Keratinocyte (primary cell): ENCODE measurements around the gene PLK5. TPM values are rescaled to one million over a fixed set of nuclear protein-coding genes. Genes with fewer than 3 reads are reported as not detected.

ENCODE experiments used
- DNase-seq: peaks from one replicate; pipeline ENCODE4 v3.0.0-alpha.2; 2011; ENCODE audit warnings: low read depth, missing footprints, low spot score
- FAIRE-seq: peaks from 2 replicates; lab custom pipeline; 2011; peaks lifted over from hg19 to GRCh38; lab: Jason Lieb, UNC
- H2AFZ ChIP-seq: 2 replicates; pipeline ENCODE4 v1.6.0; 2012; ENCODE audit warnings: low read length, control low read depth, inconsistent platforms; ENCODE audit not compliant: control insufficient read depth
- H3K27ac ChIP-seq: 2 replicates; pipeline ENCODE4 v1.5.1; 2011; ENCODE audit warnings: low read length; ENCODE audit not compliant: control insufficient read depth, insufficient read depth
- H3K27me3 ChIP-seq: 3 replicates; pipeline ENCODE4 v1.6.0; 2011; ENCODE audit warnings: low read length; ENCODE audit not compliant: control insufficient read depth, insufficient read depth; ENCODE audit errors: extremely low read depth
- H3K36me3 ChIP-seq, 2 experiments: 2 replicates in 1 of 2; 3 replicates in 1 of 2; pipeline ENCODE4 v1.5.1; 2011; ENCODE audit warnings: low read length in 2 of 2, mild to moderate bottlenecking in 1 of 2; ENCODE audit not compliant: control insufficient read depth in 2 of 2, insufficient read depth in 2 of 2; ENCODE audit errors: extremely low read depth in 1 of 2
- H3K4me1 ChIP-seq: 3 replicates; pipeline ENCODE4 v1.5.1; 2011; ENCODE audit warnings: low read length; ENCODE audit not compliant: control insufficient read depth, insufficient read depth; ENCODE audit errors: extremely low read depth
- H3K4me2 ChIP-seq: 3 replicates; pipeline ENCODE4 v1.6.0; 2011; ENCODE audit warnings: low read depth, low read length; ENCODE audit not compliant: control insufficient read depth, insufficient read depth; ENCODE audit errors: extremely low read depth
- H3K4me3 ChIP-seq, 3 experiments: fragments of 200-600 bp in 1 of 3; sonication (generic) in 1 of 3; 2 replicates in 2 of 3; 3 replicates in 1 of 3; pipeline ENCODE4 v1.5.1; 2011 to 2016; ENCODE audit warnings: low read length in 3 of 3, mild to moderate bottlenecking in 3 of 3, control low read depth in 2 of 3, inconsistent platforms in 1 of 3, low read depth in 1 of 3, mixed read lengths in 1 of 3, mixed run types in 1 of 3, moderate library complexity in 1 of 3; ENCODE audit not compliant: control insufficient read depth in 2 of 3, insufficient read depth in 2 of 3; ENCODE audit errors: extremely low read depth in 1 of 3
- H3K79me2 ChIP-seq: 2 replicates; pipeline ENCODE4 v1.6.0; 2012; ENCODE audit warnings: low read length; ENCODE audit not compliant: control insufficient read depth, insufficient read depth
- H3K9ac ChIP-seq: 3 replicates; pipeline ENCODE4 v1.6.0; 2011; ENCODE audit warnings: low read length; ENCODE audit not compliant: control insufficient read depth, insufficient read depth; ENCODE audit errors: extremely low read depth
- H3K9me1 ChIP-seq: 3 replicates; pipeline ENCODE4 v1.6.0; 2011; ENCODE audit warnings: low read length; ENCODE audit not compliant: control insufficient read depth, insufficient read depth; ENCODE audit errors: extremely low read depth
- H3K9me3 ChIP-seq: 2 replicates; pipeline ENCODE4 v1.5.1; 2012; ENCODE audit warnings: low read depth, low read length; ENCODE audit not compliant: control insufficient read depth
- H4K20me1 ChIP-seq: 3 replicates; pipeline ENCODE4 v1.6.0; 2011; ENCODE audit warnings: low read length; ENCODE audit not compliant: control insufficient read depth, insufficient read depth; ENCODE audit errors: extremely low read depth
- CTCF ChIP-seq, 3 experiments: IDR thresholded peaks in 1 of 3; conservative IDR thresholded peaks in 1 of 3; optimal IDR thresholded peaks in 1 of 3; 2 replicates in 2 of 3; 3 replicates in 1 of 3; pipeline versions ENCODE3 to v1.5.1; 2011; ENCODE audit warnings: low read length in 3 of 3, mild to moderate bottlenecking in 3 of 3, moderate library complexity in 2 of 3, control low read depth in 1 of 3, inconsistent platforms in 1 of 3; ENCODE audit not compliant: insufficient read depth in 2 of 3; ENCODE audit errors: extremely low read depth in 1 of 3
- EZH2 ChIP-seq: IDR thresholded peaks from one replicate; pipeline ENCODE4 v1.6.1; 2012; ENCODE audit warnings: inconsistent platforms, mild to moderate bottlenecking, low read length, moderate library complexity
- dilution Hi-C: fragments of 300-500 bp; cut with MboI; formaldehyde crosslinking; loops from one replicate; pipeline ENCODE4 v1.7.0; 2020; ENCODE audit warnings: low sequenced_read_pairs; ENCODE audit not compliant: extremely low pct_ligation_motif_present
- polyA plus RNA-seq, 5 experiments: library from polyadenylated mRNA; depleted of rRNA in 3 of 5; stranded (reverse) in 3 of 5; stranded (forward) in 1 of 5; unstranded in 1 of 5; fragments of >200 nt; gene quantifications; 1 replicate in 1 of 5; 2 replicates in 3 of 5; 3 replicates in 1 of 5; pipeline versions ENCODE4 v1.2.1 to v1.2.3, GENCODE V29; 2011 to 2012; ENCODE audit warnings: missing spikeins in 2 of 5, low read depth in 1 of 5, low replicate concordance in 1 of 5

Gene PLK5
- polyA plus RNA-seq, 1 donor (not counting 4 experiments of a cell fraction or from before 2014, with no cell fraction given): 0.05 TPM

- H2AFZ ChIP-seq: no peak overlapping the region
- no peak overlapping the region for H3K4me3 ChIP-seq
- no peaks in the 10 kb centered on the region for H3K79me2 ChIP-seq
- H3K27me3 ChIP-seq: peaks cover 37% of the 10 kb centered on the region
- no peak overlapping the region for H3K27ac ChIP-seq
- H3K4me1 ChIP-seq: no peaks in the 10 kb centered on the region
- peaks cover 2% of the 10 kb centered on the region for H4K20me1 ChIP-seq
- H3K9me3 ChIP-seq: no peaks in the 10 kb centered on the region
- no peak for FAIRE-seq
- no peaks in the 10 kb centered on the region for H3K9me1 ChIP-seq
- DNase-seq: no peak
- H3K9ac ChIP-seq: no peak overlapping the region
- H3K4me2 ChIP-seq: no peak overlapping the region
- no peak for TF ChIP-seq EZH2
- no peak for TF ChIP-seq CTCF (optimal IDR thresholded peaks at IDR 0.05 in 1 of 3, IDR thresholded peaks at IDR 0.05 in 1 of 3, conservative IDR thresholded peaks at IDR 0.05 in 1 of 3; ENCODE audit: extremely low read depth in 1 of 3, insufficient read depth in 2 of 3, low read length in 3 of 3)
- H3K36me3 ChIP-seq: no peaks in the 10 kb centered on the region
- dilution Hi-C loops: no loop called here
Observed at GRCh38 chr19:1526979-1527649, 3.2 kb downstream of the PLK5 start.

- H2AFZ ChIP-seq: no peak overlapping the region
- DNase-seq: no peak
- no peaks in the 10 kb centered on the region for H3K9me3 ChIP-seq
- TF ChIP-seq EZH2: no peak
- no peak for TF ChIP-seq CTCF (optimal IDR thresholded peaks at IDR 0.05 in 1 of 3, IDR thresholded peaks at IDR 0.05 in 1 of 3, conservative IDR thresholded peaks at IDR 0.05 in 1 of 3; ENCODE audit: extremely low read depth in 1 of 3, insufficient read depth in 2 of 3, low read length in 3 of 3)
- H3K79me2 ChIP-seq: no peaks in the 10 kb centered on the region
- H3K4me1 ChIP-seq: no peaks in the 10 kb centered on the region
- H3K9ac ChIP-seq: no peak overlapping the region
- no peak overlapping the region for H3K4me3 ChIP-seq
- no peak overlapping the region for H3K27ac ChIP-seq
- FAIRE-seq: no peak
- dilution Hi-C loops: no loop called here
- no peak overlapping the region for H3K4me2 ChIP-seq
- H3K9me1 ChIP-seq: no peaks in the 10 kb centered on the region
- H3K27me3 ChIP-seq: peaks cover 33% of the 10 kb centered on the region
- peaks cover 2% of the 10 kb centered on the region for H4K20me1 ChIP-seq
- H3K36me3 ChIP-seq: no peaks in the 10 kb centered on the region
Observed at GRCh38 chr19:1527650-1528309, 3.9 kb downstream of the PLK5 start.
